ENCODE data around the gene IKZF5. TPM values are rescaled to one million over a fixed set of nuclear protein-coding genes. Genes with fewer than 3 reads are reported as not detected.

The IKZF5 gene
- total and polyA plus RNA-seq, 9 of the 15 experiments (the other 6 are each of a cell fraction or from before 2014, with no cell fraction given), result 3.8 to 19.6 (median 12.4) TPM

DNA sequence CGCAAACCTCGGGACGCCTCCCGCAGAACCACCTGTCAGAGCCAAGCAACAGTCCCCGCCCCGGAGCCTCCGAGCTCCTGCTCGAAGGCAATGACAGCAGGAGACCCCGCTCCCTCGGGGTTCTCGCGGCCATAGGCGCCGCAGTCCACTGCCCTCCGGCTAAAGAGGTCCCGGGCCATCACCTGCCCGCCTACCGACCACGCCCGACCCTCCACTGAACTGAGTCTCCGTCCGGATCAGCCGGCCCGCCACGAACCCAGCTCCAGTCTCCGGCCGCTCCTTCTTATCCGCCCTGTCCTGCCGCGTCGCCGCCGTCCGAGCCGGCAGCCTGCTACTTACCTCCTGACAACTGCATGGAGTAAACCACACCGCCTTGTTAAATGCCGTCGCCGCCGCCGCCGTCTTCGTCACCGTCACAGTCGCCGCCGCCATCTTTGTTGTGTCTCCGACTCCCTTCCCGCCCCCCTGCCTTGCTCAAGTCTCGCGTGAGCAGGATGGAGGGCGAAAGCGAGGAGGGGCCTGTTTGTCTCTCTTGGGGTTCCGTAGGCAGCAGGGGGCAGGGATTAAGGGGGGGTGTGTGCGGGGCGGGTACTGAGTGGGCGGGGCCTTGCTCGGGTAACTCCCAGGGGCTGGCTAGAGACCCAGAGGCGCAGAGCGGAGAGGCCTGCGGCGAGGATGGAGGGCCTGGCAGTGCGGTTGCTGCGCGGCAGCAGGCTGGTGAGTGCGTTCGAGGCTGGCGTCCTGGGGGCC lies at the start of gene IKZF5, which contains the start of gene ACADSB (continued):
- no peak for TF ChIP-seq HEY1 (CRISPR knock-in tag; IDR thresholded peaks at IDR 0.05; ENCODE audit: borderline replicate concordance)
- TF ChIP-seq NEUROD1 (IDR thresholded peaks at IDR 0.05; ENCODE audit: borderline replicate concordance, low read depth, low read length, partially characterized antibody), result peak; percentile 80
- 0 out of 2 replicates have a peak, but pooled peaks have one; percentile 45 for TF ChIP-seq MBD2 (IDR thresholded peaks at IDR 0.05; ENCODE audit: borderline replicate concordance, low read depth)
- TF ChIP-seq KLF6 (CRISPR knock-in tag; IDR thresholded peaks at IDR 0.05; ENCODE audit: borderline replicate concordance), result no peak
- TF ChIP-seq, protein P1, sequence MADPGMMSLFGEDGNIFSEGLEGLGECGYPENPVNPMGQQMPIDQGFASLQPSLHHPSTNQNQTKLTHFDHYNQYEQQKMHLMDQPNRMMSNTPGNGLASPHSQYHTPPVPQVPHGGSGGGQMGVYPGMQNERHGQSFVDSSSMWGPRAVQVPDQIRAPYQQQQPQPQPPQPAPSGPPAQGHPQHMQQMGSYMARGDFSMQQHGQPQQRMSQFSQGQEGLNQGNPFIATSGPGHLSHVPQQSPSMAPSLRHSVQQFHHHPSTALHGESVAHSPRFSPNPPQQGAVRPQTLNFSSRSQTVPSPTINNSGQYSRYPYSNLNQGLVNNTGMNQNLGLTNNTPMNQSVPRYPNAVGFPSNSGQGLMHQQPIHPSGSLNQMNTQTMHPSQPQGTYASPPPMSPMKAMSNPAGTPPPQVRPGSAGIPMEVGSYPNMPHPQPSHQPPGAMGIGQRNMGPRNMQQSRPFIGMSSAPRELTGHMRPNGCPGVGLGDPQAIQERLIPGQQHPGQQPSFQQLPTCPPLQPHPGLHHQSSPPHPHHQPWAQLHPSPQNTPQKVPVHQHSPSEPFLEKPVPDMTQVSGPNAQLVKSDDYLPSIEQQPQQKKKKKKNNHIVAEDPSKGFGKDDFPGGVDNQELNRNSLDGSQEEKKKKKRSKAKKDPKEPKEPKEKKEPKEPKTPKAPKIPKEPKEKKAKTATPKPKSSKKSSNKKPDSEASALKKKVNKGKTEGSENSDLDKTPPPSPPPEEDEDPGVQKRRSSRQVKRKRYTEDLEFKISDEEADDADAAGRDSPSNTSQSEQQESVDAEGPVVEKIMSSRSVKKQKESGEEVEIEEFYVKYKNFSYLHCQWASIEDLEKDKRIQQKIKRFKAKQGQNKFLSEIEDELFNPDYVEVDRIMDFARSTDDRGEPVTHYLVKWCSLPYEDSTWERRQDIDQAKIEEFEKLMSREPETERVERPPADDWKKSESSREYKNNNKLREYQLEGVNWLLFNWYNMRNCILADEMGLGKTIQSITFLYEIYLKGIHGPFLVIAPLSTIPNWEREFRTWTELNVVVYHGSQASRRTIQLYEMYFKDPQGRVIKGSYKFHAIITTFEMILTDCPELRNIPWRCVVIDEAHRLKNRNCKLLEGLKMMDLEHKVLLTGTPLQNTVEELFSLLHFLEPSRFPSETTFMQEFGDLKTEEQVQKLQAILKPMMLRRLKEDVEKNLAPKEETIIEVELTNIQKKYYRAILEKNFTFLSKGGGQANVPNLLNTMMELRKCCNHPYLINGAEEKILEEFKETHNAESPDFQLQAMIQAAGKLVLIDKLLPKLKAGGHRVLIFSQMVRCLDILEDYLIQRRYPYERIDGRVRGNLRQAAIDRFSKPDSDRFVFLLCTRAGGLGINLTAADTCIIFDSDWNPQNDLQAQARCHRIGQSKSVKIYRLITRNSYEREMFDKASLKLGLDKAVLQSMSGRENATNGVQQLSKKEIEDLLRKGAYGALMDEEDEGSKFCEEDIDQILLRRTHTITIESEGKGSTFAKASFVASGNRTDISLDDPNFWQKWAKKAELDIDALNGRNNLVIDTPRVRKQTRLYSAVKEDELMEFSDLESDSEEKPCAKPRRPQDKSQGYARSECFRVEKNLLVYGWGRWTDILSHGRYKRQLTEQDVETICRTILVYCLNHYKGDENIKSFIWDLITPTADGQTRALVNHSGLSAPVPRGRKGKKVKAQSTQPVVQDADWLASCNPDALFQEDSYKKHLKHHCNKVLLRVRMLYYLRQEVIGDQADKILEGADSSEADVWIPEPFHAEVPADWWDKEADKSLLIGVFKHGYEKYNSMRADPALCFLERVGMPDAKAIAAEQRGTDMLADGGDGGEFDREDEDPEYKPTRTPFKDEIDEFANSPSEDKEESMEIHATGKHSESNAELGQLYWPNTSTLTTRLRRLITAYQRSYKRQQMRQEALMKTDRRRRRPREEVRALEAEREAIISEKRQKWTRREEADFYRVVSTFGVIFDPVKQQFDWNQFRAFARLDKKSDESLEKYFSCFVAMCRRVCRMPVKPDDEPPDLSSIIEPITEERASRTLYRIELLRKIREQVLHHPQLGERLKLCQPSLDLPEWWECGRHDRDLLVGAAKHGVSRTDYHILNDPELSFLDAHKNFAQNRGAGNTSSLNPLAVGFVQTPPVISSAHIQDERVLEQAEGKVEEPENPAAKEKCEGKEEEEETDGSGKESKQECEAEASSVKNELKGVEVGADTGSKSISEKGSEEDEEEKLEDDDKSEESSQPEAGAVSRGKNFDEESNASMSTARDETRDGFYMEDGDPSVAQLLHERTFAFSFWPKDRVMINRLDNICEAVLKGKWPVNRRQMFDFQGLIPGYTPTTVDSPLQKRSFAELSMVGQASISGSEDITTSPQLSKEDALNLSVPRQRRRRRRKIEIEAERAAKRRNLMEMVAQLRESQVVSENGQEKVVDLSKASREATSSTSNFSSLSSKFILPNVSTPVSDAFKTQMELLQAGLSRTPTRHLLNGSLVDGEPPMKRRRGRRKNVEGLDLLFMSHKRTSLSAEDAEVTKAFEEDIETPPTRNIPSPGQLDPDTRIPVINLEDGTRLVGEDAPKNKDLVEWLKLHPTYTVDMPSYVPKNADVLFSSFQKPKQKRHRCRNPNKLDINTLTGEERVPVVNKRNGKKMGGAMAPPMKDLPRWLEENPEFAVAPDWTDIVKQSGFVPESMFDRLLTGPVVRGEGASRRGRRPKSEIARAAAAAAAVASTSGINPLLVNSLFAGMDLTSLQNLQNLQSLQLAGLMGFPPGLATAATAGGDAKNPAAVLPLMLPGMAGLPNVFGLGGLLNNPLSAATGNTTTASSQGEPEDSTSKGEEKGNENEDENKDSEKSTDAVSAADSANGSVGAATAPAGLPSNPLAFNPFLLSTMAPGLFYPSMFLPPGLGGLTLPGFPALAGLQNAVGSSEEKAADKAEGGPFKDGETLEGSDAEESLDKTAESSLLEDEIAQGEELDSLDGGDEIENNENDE (IDR thresholded peaks at IDR 0.05; ENCODE audit: low read depth, low read length), result no peak
- TF ChIP-seq ELF4 (CRISPR knock-in tag; IDR thresholded peaks at IDR 0.05), result no peak
- TF ChIP-seq TAF15 (IDR thresholded peaks at IDR 0.05; ENCODE audit: low read depth, low read length), result no peak
- TF ChIP-seq, protein P2, sequence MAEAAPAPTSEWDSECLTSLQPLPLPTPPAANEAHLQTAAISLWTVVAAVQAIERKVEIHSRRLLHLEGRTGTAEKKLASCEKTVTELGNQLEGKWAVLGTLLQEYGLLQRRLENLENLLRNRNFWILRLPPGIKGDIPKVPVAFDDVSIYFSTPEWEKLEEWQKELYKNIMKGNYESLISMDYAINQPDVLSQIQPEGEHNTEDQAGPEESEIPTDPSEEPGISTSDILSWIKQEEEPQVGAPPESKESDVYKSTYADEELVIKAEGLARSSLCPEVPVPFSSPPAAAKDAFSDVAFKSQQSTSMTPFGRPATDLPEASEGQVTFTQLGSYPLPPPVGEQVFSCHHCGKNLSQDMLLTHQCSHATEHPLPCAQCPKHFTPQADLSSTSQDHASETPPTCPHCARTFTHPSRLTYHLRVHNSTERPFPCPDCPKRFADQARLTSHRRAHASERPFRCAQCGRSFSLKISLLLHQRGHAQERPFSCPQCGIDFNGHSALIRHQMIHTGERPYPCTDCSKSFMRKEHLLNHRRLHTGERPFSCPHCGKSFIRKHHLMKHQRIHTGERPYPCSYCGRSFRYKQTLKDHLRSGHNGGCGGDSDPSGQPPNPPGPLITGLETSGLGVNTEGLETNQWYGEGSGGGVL (CRISPR knock-in tag; IDR thresholded peaks at IDR 0.05), result peak; percentile 54; the same call in 1 of the 2 replicates
- peak; percentile 29 for TF ChIP-seq PHF20 (IDR thresholded peaks at IDR 0.05; ENCODE audit: partially characterized antibody)
- no peak for TF ChIP-seq NR2F6 (CRISPR knock-in tag; IDR thresholded peaks at IDR 0.05)
- TF ChIP-seq MTA3 (IDR thresholded peaks at IDR 0.05; ENCODE audit: borderline replicate concordance), result peak; percentile 95
- TF ChIP-seq MTA1 (IDR thresholded peaks at IDR 0.05; ENCODE audit: borderline replicate concordance), result peak; percentile 40; the same call in 1 of the 2 replicates
- TF ChIP-seq MAZ (CRISPR knock-in tag; conservative IDR thresholded peaks at IDR 0.05 in 1 of 2, IDR thresholded peaks at IDR 0.05 in 1 of 2), result peak; percentile 65 to 71
- no peak for TF ChIP-seq NFATC3 (IDR thresholded peaks at IDR 0.05)
- peak in 1 of 2 experiments; percentile 55; a peak in 3 of 4 replicates for TF ChIP-seq NRF1 (conservative IDR thresholded peaks at IDR 0.05 in 1 of 2, IDR thresholded peaks at IDR 0.05 in 1 of 2)

Data from K562 (cell line).